HG02571 (cell line): ENCODE data around the gene TRUB2.
A peak's percentile ranks its signal among the peaks of the same experiment; 100 is the strongest.
"Not testable (repeated sequence)": the region's sequence is repeated elsewhere in the genome, so short reads cannot be mapped to it uniquely, and the experiment has no call there.

Experiments
- ATAC-seq: cut with Tn5 transposase; IDR thresholded peaks from one replicate; pipeline ENCODE4 v1.9.1; 2021; ENCODE audit warnings: mild to moderate bottlenecking, moderate library complexity; ENCODE audit not compliant: unreplicated experiment

The TRUB2 gene

DNA sequence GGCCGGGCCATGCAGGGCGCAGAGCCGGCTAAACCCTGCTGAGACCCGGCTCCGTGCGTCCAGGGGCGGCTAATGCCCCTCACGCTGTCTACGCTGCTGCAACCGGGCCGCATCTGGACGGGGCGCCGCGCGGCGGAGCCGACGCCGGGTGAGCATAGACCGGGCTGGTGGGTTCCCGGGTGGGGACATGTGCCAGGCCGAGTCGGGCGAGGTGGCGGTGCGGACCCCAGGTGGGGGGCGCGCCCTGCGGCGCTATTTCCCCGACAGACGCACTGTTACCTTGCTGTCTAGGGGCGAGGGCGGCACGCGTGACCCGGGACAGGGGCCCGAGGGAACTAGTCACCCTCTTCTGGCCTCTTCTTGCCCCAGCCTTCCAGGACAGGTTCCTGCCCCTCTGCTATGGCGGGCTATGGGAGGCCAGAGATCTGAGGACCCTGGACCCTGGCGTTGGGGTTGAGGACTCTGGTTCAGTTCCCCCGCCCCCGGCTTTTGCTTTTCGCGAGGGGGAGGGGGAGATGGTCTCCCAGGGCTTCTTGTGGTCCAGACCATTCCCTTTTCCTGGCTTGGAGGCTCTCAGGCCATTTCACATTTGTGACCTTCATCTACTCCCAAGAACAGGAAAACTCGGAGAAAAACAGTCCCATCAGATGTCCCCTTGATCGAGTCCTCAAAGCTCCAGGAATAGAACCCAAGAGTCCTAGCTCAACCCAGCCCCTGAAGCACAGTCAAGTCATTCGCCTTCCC is 18.6 kb upstream of the TRUB2 start:
- peak; percentile 14 for ATAC-seq

- peak; percentile 79 for ATAC-seq
Observed at GRCh38 chr9:128339761-128340690, 17.8 kb upstream of the TRUB2 start, which contains the start of gene SLC27A4. SLC27A4 (plus strand) TSS chr9:128340527; CDS start chr9:128343133, 2,606 bp downstream.

DNA sequence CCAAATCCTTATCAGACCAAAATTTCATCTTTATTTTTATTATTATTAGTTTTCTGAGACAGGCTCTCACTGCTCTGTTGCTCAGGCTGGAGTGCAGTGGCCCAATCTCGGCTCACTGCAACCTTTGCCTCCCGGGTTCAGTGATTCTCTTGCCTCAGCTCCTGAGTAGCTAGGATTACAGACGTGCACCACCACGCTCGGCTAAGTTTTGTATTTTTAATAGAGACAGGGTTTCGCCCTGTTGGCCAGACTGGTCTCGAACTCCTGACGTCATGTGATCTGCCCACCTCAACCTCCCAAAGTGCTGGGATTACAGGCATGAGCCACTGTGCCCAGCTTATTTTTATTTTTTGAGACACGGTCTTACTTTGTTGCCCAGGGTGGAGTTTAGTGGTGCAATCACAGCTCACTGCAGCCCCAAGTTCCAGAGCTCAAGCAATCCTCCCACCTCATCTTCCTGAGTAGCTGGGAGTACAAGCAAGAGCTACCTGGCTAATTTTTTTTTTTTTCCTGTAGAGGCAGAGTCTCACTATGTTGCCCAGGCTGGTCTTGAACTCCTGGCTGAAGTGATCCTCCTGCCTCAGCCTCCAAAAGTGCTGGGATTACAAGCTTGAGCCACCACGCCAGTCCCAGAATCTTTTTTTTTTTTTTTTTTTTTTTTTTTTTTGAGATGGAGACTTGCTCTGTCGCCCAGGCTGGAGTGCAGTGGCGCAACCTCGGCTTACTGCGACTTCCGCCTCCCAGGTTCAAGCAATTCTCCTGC is 16.8 kb upstream of the TRUB2 start:
- not testable (repeated sequence) for ATAC-seq

DNA sequence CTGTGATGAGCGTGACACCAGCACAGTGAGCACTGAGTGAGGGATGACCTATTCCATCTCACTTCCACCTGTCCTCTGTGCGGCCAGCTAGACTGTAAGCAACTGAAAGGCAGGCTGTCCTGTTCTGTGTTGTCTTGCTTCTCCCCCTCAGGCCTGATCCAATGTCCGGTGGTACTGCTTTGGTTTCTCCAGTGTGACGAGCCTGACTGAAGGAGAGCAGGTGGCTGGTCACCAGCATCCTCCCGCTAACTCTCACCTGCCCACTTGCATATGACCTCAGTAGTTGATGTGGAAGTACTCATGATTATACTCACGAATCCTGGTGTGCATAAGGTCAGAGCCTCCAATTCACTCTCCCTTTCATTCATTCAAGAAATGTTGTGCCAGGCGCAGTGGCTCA is 15.7 kb upstream of the TRUB2 start:
- ATAC-seq = no peak

DNA sequence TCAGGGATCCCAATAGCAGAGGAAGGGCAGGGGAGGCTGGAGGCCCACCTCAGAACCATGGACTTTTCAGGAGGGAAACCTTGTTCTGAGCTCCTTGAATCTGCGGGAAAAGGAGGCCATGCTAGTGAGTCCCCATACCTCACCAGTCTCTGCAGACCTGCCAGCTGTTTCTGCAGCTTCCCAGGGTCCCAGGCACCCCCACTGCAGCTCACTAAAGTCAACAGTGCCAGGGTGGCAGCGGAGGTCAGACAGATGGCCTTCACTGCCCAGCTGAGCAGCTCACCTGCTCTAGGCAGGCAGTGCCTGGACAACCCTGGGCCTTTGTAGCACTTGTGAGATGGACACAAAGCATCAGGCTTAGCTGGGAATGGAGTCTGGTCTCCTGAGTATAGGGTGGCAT is 13.7 kb upstream of the TRUB2 start:
- no peak for ATAC-seq

GRCh38 chr9:128335161-128335560 is 12.9 kb upstream of the TRUB2 start:
- ATAC-seq = no peak

DNA sequence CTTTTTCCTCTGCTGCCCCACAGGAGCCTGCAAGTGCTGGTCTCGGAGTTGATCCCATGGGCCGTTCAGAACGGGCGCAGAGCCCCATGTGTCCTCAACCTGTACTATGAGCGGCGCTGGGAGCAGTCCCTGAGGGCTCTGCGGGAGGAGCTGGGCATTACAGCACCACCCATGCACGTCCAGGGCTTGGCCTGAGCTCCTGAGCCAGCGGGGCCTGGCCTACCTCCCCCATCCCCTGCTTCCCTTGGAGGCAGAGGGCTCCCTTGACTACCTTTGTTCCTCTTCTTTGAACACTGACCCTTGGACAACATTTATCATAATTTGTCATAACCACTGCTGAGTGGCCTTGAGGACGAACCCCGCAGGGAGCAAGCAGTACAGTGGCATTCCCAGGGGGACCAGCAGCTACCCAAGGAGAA is 11.2 kb upstream of the TRUB2 start:
- no peak for ATAC-seq

- no peak for ATAC-seq
Observed at GRCh38 chr9:128325629-128326028, 3.4 kb upstream of the TRUB2 start.

DNA sequence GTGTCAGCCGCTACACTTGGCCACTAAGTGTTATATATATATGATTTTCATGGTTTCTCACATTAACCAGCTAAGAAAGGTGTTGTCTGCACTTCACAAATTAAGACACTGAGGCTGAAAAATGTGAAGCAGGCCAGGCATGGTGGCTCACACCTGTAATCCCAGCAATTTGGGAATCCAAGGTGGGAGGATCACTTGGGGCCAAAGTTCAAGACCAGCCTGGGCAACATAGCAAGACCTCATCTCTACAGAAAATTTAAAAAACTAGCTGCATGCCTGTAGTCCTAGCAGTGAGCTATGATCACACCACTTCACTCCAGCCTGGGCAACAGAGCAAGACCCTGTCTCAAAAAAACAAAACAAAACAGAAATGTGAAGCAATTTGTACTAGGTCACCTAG is 2.2 kb upstream of the TRUB2 start:
- ATAC-seq = no peak

- ATAC-seq = no peak
Observed at GRCh38 chr9:128323791-128324190, 1.5 kb upstream of the TRUB2 start.

DNA sequence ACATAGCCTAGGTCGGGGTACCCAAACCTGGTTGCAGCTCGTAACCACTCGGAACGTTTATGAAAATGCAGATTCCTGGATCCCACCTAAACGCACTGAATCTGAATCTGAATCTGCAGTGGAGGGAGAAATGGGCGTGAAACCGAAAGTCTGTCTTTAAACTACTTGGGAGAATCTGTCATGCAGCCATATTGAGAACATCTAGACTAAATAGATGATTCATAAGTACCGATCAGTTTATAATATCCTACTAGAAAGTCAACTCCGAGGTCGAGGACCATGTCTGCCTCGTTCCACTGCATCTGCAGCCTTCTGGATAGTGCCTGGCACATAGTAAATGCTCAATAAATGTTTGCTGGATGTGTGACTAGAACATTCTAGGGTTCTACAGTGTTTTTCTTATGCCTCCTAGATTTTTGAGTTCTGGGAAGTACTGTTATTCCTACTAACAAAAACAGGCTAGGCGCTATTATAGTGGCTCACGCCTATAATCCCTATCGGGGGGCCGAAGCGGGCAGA is 1.0 kb upstream of the TRUB2 start:
- ATAC-seq = no peak

DNA sequence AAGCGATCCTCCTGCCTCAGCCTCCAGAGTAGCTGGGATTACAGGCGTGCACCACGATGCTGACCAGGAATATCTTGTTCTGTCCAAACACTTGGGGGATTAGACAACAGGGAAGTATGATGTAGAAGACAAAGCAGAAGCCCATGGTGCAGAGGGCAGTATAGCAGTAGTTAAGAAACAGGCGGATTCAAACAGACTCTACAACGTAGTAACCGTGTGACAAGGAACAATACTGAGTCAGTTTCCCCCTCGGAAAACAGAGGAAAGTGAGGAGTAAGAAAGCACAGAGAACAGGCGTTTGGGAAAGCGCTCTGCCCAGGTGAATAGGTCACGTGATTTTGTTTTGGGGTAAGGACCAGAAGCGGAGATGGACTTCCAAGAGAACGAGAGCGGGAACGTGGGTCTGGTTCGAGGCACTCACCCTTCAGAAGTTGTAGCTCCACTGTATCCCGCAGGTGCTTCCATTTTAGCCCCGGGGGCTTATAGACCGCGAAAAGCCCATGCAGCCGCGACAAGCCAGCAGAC is 306 bp downstream of the TRUB2 start:
- no peak for ATAC-seq

GRCh38 chr9:128321343-128321742 is 904 bp downstream of the TRUB2 start:
- no peak for ATAC-seq

- ATAC-seq = no peak
Observed at GRCh38 chr9:128317629-128318028, 4.6 kb downstream of the TRUB2 start.

DNA sequence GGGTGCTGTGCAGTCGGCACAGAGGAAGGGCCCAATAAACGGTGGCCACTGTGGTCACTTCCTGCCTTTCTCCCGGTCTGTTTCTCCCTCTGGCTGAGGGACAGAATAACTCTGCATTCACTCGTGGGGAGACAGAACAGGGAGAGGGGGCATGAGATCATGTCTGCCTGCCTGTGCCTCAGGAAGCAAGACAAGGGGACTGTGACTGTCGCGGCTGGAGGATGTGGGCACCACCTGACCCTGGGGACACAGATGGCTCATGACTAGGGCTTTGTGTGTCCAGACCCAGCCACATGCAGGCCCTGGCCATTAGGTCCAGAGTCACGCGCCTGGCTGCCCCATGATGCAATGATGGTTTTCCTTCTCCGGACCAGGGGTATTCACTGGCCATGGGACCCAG is 5.8 kb downstream of the TRUB2 start:
- no peak for ATAC-seq

DNA sequence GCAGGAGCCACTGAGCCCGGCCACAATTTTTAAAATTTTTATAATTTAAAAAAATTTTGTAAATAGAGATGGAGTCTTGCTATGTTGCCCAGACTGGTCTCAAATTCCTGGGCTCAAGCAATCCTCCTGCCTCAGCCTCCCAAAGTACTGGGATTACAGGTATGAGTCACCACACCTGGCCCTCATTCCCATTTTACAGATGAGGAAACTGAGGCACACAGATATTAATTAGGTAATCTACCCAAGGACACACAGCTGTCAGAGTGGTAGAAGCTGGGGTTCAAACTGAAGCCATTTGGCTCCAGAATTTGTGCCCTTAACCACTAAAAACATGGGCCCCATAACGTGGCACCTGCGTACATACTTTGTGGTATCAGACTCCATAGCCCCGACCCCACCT is 7.5 kb downstream of the TRUB2 start:
- ATAC-seq = no peak

- no peak for ATAC-seq
Observed at GRCh38 chr9:128310461-128310860, 11.8 kb downstream of the TRUB2 start.

GRCh38 chr9:128309551-128309950 is 12.7 kb downstream of the TRUB2 start:
- ATAC-seq = no peak

GRCh38 chr9:128304971-128305288 is 17.3 kb downstream of the TRUB2 start:
- no peak for ATAC-seq

DNA sequence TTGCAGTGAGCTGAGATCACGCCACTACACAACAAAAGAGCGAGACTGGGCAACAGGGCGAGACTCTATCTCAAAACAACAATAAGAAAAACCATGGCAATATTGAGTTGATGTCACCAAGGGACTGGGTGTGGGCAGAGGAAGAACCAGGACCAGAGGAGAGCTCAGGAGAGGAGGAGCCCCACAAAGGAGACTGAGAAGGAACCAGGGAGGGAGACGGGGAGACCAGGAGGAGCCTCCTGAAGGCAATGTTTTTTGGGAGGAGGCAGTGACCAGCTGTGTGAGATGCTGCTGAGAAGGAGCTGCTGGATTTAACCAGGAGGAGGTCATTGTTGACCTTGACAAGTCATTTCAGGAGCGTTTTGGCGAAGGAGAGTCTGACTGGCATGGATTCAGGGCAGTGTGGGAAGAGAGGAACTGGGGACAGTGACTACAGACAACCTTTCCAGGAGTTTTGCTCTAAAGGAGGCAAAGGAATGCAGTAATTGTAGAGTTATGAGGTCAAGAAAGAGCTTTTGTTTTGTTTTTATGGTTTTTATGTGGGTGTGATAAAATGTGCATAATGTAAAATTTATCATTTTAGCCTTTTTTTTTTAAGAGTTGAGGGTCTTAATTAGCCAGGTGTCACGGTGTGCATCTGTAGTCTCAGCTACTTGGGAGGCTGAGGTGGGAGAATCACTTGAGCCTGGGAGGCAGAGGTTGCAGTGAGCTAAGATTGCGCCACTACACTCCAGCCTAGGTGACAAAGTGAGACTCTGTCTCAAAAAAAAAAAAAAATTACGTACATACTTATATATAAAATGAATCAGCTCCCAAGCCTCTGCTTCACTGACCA is 17.9 kb downstream of the TRUB2 start:
- no peak for ATAC-seq
